GM12878 (cell line): ENCODE results near the gene DRC1.

ENCODE experiments used
- ATF2 ChIP-seq: IDR thresholded peaks from 2 replicates; pipeline ENCODE4 v1.6.1; 2012; ENCODE audit warnings: low read length, inconsistent platforms
- CREB1 ChIP-seq: IDR thresholded peaks from 2 replicates; pipeline ENCODE4 v1.6.1; 2012; ENCODE audit warnings: low read depth, mild to moderate bottlenecking, inconsistent platforms
- CTCF ChIP-seq, 3 experiments: IDR thresholded peaks in 2 of 3; conservative IDR thresholded peaks in 1 of 3; 2 replicates each; pipeline ENCODE4 v1.5.1; 2011; ENCODE audit warnings: low read depth in 3 of 3, low read length in 3 of 3, mild to moderate bottlenecking in 3 of 3, control low read depth in 2 of 3, moderate library complexity in 2 of 3, inconsistent platforms in 1 of 3, mixed read lengths in 1 of 3; ENCODE audit not compliant: control insufficient read depth in 2 of 3, insufficient read depth in 1 of 3; ENCODE audit errors: extremely low read depth in 1 of 3
- EZH2 ChIP-seq: IDR thresholded peaks from 2 replicates; pipeline ENCODE4 v1.6.1; 2012; ENCODE audit warnings: low read depth, mild to moderate bottlenecking, control low read depth, inconsistent platforms, low read length, borderline replicate concordance; ENCODE audit not compliant: control insufficient read depth
- GABPA ChIP-seq: IDR thresholded peaks from 2 replicates; pipeline ENCODE4 v1.6.1; 2014; ENCODE audit warnings: antibody characterized with exemption, low read depth, mild to moderate bottlenecking, inconsistent platforms
- HDAC2 ChIP-seq: fragments of 200-600 bp; sonication (generic); IDR thresholded peaks from 2 replicates; pipeline ENCODE4 v1.6.1; 2017
- NFYA ChIP-seq: IDR thresholded peaks from 2 replicates; pipeline ENCODE4 v1.6.1; 2011; ENCODE audit warnings: low read depth, mild to moderate bottlenecking, low read length, improper control_type of control experiment, borderline replicate concordance
- POLR2A ChIP-seq: IDR thresholded peaks from 2 replicates; pipeline ENCODE4 v1.6.1; 2011; ENCODE audit warnings: low read depth, mild to moderate bottlenecking, low read length
- RFX5 ChIP-seq: IDR thresholded peaks from 2 replicates; pipeline ENCODE4 v1.6.1; 2011; ENCODE audit warnings: low read depth, low read length, improper control_type of control experiment
- SREBF2 ChIP-seq: IDR thresholded peaks from 2 replicates; pipeline ENCODE4 v1.6.1; 2012; ENCODE audit warnings: mild to moderate bottlenecking, low read length

- TF ChIP-seq NFYA (no peak), GABPA (no peak), POLR2A (no peak), SREBF2 (no peak), HDAC2 (no peak), EZH2 (no peak), CTCF (IDR thresholded peaks at IDR 0.05 in 2 of 3, conservative IDR thresholded peaks at IDR 0.05 in 1 of 3; ENCODE audit: control insufficient read depth in 2 of 3, extremely low read depth in 1 of 3, insufficient read depth in 1 of 3, low read depth in 3 of 3, low read length in 3 of 3) (no peak), RFX5 (no peak), ATF2 (no peak), CREB1 (no peak)
These were observed 30.6 kb downstream of the DRC1 start for GRCh38 chr2:26432363-26432762.
